SJCRH30 (cell line): Measurements from ENCODE around the gene TRPC3. TPM values are rescaled to one million over a fixed set of nuclear protein-coding genes. Genes with fewer than 3 reads are reported as not detected.

Experiments used
- DNase-seq, 2 experiments: peaks; one replicate each; pipeline ENCODE4 v3.0.0-alpha.2; 2015 to 2020
- H3K27ac ChIP-seq: fragments of 250-450 bp; sonication (Bioruptor Pico); 2 replicates; pipeline ENCODE4 v1.5.1; 2020; ENCODE audit warnings: mild to moderate bottlenecking, moderate library complexity
- H3K27me3 ChIP-seq: fragments of 250-450 bp; sonication (Bioruptor Pico); 2 replicates; pipeline ENCODE4 v1.5.1; 2020; ENCODE audit warnings: mild to moderate bottlenecking, moderate library complexity
- H3K36me3 ChIP-seq: fragments of 250-450 bp; sonication (Bioruptor Pico); 2 replicates; pipeline ENCODE4 v1.5.1; 2020; ENCODE audit warnings: mild to moderate bottlenecking, moderate library complexity
- H3K4me1 ChIP-seq: fragments of 250-450 bp; sonication (Bioruptor Pico); 2 replicates; pipeline ENCODE4 v1.5.1; 2020; ENCODE audit warnings: mild to moderate bottlenecking, moderate library complexity
- H3K4me3 ChIP-seq: fragments of 250-450 bp; sonication (Bioruptor Pico); 2 replicates; pipeline ENCODE4 v1.5.1; 2020; ENCODE audit warnings: mild to moderate bottlenecking, moderate library complexity
- H3K9me3 ChIP-seq: fragments of 250-450 bp; sonication (Bioruptor Pico); replicated peaks from 2 replicates; pipeline ENCODE4 v1.5.1; 2020; ENCODE audit warnings: mild to moderate bottlenecking, moderate library complexity
- total RNA-seq: library from RNA; depleted of rRNA; stranded (reverse); fragments of >200 nt; shearing (Covaris generic); gene quantifications from 2 replicates; pipeline ENCODE4 v1.2.3, GENCODE V29; 2014; rRNA removed

Gene TRPC3
- total RNA-seq, 1 experiment from 2014 or later: 0.89 TPM

GRCh38 chr4:121875652-121876051 lies 76.2 kb downstream of the TRPC3 start:
- H3K4me3 ChIP-seq: no peak overlapping the region
- H3K9me3 ChIP-seq: no peaks in the 10 kb centered on the region
- H3K27me3 ChIP-seq: no peaks in the 10 kb centered on the region
- no peak overlapping the region for H3K27ac ChIP-seq
- H3K36me3 ChIP-seq: no peaks in the 10 kb centered on the region; the same call in 1 of the 2 replicates
- peaks cover 7% of the 10 kb centered on the region; the same call in 1 of the 2 replicates for H3K4me1 ChIP-seq
- DNase-seq: no peak

DNA sequence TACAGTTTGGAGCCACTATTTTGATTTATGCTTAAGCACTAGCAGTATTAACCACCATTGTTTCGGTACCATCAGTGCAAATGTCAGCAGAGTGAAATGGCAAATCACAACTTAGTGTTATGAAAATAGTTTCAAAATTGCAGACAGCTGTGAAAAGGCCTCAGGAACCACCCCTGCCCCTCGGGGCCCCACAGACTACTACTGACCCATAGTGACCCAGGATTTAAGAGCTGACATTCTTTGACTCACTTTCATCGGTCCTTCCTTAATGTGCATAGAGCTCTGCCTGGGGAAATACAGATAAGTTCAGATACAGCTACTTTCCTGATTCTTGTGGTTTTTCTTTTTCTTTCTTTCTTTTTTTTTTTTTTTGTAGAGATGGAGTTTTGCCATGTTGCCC lies 78.3 kb downstream of the TRPC3 start:
- DNase-seq: peak; percentile 10 to 26
- H3K27me3 ChIP-seq: no peaks in the 10 kb centered on the region
- H3K9me3 ChIP-seq: no peaks in the 10 kb centered on the region
- H3K4me1 ChIP-seq: peaks cover 7% of the 10 kb centered on the region; the same call in 1 of the 2 replicates
- no peak overlapping the region for H3K27ac ChIP-seq
- H3K36me3 ChIP-seq: no peaks in the 10 kb centered on the region
- H3K4me3 ChIP-seq: no peak overlapping the region

DNA sequence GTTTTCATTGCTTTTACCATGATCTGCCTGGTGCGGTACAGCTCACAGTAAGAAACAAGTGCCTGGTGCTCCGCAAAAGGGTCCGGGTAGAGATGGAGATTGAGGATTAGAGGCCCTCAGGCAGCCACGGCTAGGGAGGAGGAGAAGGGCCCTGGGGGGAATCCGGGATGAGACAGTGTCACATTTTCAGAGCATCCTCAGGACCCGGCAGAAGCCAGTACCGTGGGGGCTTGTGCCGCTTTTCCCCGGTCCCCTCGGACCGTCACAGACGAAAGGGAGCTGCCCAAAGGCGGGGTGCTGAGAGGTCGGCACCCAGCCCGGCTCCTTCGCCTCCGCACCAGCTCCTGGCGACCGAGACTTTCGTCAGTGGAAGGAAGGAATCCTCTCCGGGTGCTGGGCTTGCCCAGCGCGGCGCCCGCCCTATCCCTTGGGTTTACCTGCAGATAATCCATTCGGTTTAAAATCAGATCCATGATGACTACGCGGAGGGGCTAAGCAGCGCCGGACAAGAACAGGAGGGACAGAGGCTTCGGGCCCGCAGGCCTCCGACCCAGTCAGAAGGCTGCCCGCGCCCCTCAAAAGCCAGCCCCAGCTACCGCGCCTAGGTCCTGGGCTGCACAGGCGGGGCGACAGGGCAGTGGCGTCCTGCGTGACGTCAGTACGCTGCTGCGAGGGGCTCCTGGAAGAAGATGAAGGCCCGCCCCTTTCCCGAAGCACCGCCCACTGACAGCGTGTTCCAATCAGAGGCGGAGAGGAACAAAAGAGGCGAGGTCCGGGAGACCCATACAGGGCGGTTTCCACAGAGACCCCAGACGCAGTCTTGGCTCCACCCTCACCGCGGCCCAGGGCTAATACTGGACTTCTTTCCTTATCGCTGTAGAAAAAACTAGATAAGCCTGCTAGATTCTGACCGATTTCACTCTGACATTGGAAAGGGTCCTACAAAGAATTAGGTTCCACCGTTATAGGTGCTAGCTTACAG lies 81.7 kb downstream of the TRPC3 start, which contains the start of gene BBS7:
Gene BBS7 (minus strand): TSS at position 634 of the 982 bp plus-strand sequence. CDS start 161 bp downstream, at position 473.
- Histone ChIP-seq H3K36me3 (peaks cover 17% of the 10 kb centered on the region), H3K4me1 (peaks cover 7% of the 10 kb centered on the region; the same call in 1 of the 2 replicates), H3K9me3 (no peaks in the 10 kb centered on the region), H3K27ac (peak within 1 kb of the TSS; percentile 18; the same call in 1 of the 2 replicates), H3K27me3 (no peaks in the 10 kb centered on the region), H3K4me3 (peak within 1 kb of the TSS; percentile 76)
- DNase-seq: peak; percentile 99

GRCh38 chr4:121863799-121864198 lies 88.1 kb downstream of the TRPC3 start:
- Histone ChIP-seq H3K36me3 (peaks cover 34% of the 10 kb centered on the region), H3K9me3 (no peaks in the 10 kb centered on the region), H3K4me3 (no peak overlapping the region), H3K27me3 (no peaks in the 10 kb centered on the region), H3K27ac (no peak overlapping the region), H3K4me1 (no peaks in the 10 kb centered on the region)
- DNase-seq: no peak

DNA sequence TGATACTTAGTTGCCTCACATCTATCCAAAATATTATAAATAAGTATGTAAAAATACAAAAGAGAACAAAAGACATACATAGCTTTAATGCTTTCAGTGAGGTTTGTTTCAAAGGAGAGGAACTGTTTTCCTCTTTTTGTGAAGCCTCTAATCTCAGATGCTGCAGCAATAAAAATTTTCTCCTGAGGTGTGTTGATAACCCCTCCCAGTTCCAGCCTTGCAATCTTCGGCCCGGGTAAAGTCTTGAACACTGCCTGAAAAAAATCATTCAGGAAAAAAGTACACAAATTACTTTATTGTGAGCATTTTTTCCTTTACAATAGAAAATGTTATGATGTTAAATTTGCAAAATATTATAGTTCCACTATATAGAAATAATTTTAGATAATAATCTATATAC lies 90.4 kb downstream of the TRPC3 start:
- peaks cover 38% of the 10 kb centered on the region for H3K36me3 ChIP-seq
- no peak overlapping the region for H3K27ac ChIP-seq
- no peak overlapping the region for H3K4me3 ChIP-seq
- H3K4me1 ChIP-seq: no peaks in the 10 kb centered on the region
- H3K9me3 ChIP-seq: no peaks in the 10 kb centered on the region
- DNase-seq: no peak
- no peaks in the 10 kb centered on the region for H3K27me3 ChIP-seq

DNA sequence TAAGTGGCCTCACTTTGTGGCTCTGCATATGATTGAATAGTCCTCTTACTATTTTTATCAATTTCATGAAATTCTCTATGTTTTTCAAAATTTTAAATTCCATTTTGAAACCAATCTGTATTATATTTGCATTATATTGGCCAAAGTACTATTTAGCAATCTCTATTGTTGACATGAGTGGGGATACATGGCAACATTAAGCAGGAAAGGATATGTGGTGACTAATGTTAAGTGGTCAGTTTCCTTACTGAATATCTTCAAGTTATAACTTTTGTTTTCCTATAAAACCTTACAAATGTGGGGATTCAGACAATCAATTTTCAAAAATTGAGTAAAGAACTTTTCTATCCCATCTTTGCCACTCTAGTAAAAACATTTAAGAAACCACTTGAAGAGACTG lies 91.7 kb downstream of the TRPC3 start:
- no peak for DNase-seq
- Histone ChIP-seq H3K4me3 (no peak overlapping the region), H3K27ac (no peak overlapping the region), H3K36me3 (peaks cover 35% of the 10 kb centered on the region), H3K9me3 (no peaks in the 10 kb centered on the region), H3K27me3 (no peaks in the 10 kb centered on the region), H3K4me1 (no peaks in the 10 kb centered on the region)

DNA sequence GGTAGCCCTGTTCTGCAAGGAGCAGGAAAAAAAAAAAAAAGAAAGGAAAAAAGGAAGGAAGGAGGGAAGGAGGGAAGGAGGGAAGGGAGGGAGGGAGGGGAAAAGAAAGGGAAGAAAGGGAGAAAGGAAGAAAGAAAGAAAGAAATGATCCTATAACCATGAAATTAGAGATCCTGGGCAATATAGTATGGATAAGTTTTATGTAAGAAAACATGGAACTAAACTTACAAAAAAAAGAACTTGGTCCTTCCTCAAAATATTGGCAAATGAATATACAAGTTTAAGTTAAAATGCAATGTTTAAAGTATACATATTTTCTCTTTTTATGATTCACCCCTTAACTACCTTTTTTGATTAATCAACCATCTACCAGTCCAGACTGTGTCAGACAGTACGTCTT lies 100.5 kb downstream of the TRPC3 start:
- DNase-seq: no peak
- Histone ChIP-seq H3K27ac (no peak overlapping the region), H3K4me1 (no peaks in the 10 kb centered on the region), H3K27me3 (no peaks in the 10 kb centered on the region), H3K9me3 (no peaks in the 10 kb centered on the region), H3K4me3 (no peak overlapping the region), H3K36me3 (peaks cover 17% of the 10 kb centered on the region)

DNA sequence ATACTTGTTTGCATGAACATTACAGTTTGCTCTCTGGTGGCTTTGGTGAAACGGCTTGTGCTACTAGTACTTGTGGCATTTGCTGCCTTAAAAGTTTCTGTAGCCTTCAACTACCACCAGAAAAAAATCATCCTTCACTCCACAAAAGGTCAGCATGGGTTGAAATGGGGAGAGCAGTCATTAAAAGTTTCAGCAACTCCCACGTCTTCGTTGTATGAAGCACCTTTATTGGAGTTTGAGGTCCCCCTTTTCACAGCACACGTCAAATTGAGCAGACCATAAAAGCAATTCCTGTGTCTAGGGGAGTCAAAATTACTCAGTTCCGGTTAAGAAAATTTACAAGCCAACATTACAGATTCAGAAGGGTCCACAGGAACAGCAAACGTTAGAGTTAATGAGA lies 105.2 kb downstream of the TRPC3 start:
- Histone ChIP-seq H3K27me3 (no peaks in the 10 kb centered on the region), H3K36me3 (peaks cover 25% of the 10 kb centered on the region), H3K9me3 (no peaks in the 10 kb centered on the region), H3K4me3 (no peak overlapping the region), H3K4me1 (no peaks in the 10 kb centered on the region), H3K27ac (no peak overlapping the region)
- DNase-seq: no peak

DNA sequence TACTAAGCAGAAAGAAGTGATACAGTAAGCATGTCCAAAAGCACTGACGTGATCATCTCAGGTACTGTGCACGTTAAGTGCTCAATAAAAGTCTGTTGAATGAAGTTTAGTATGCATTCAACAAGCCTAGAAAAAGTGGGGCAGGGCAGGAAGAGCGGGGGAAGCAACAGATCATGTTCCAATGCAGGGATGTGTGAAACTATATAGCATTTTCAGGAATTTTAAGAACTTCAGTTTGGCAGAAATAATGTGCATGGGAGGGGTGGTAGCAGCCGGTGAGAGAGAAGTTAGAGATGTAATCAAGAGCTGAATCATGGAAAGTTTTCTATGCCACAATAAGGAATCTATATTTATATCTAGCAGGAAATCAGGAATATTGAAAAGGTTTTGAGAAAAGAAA lies 109.0 kb downstream of the TRPC3 start:
- H3K9me3 ChIP-seq: no peaks in the 10 kb centered on the region
- no peak overlapping the region for H3K27ac ChIP-seq
- DNase-seq: no peak
- no peak overlapping the region for H3K4me3 ChIP-seq
- H3K4me1 ChIP-seq: no peaks in the 10 kb centered on the region
- peaks cover 28% of the 10 kb centered on the region for H3K36me3 ChIP-seq
- no peaks in the 10 kb centered on the region for H3K27me3 ChIP-seq

DNA sequence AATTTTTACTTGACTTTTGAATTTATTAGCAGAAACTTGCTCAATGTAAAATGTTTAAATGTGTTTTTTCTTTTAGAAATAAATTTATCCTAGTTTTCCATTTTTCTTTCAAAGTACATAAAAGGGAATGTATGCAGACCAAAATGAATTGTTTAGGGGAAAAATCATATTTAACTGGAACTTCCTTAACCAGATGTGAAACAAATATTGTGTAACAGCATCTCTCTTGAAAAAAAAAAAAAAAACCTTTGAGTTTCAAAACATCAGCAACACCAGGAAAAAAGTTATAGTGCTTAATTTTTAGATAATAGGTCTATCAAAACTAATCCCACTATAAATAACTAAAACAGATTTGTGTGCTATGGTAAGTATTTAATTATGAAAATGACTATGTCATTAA lies 113.7 kb downstream of the TRPC3 start:
- Histone ChIP-seq H3K4me1 (no peaks in the 10 kb centered on the region), H3K27ac (no peak overlapping the region), H3K27me3 (no peaks in the 10 kb centered on the region), H3K9me3 (no peaks in the 10 kb centered on the region), H3K36me3 (peaks cover 22% of the 10 kb centered on the region; the same call in 1 of the 2 replicates), H3K4me3 (no peak overlapping the region)
- no peak for DNase-seq

DNA sequence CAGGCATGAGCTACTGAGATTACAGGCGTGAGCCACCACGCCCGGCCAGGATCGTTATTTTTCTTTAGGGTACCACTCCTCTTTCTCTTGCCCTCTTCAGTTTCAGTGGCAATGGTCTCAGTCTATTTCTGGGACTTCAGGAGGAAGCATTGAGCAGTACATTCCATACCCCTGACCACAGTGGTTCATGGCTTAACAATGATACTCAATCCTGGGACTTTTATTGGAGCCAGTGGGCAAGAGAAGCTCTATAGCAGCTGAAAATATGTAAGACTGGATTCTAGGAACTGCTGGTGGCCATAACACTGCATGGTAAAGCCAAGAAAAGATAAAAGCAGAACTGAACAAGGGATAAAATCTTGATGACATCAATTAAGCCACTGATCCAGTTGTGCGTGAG lies 122.3 kb downstream of the TRPC3 start:
- H3K36me3 ChIP-seq: peaks cover 11% of the 10 kb centered on the region
- H3K9me3 ChIP-seq: no peaks in the 10 kb centered on the region
- no peaks in the 10 kb centered on the region for H3K4me1 ChIP-seq
- no peak for DNase-seq
- no peaks in the 10 kb centered on the region for H3K27me3 ChIP-seq
- H3K27ac ChIP-seq: no peak overlapping the region
- no peak overlapping the region for H3K4me3 ChIP-seq

Other genes with a start within 250 kb of the TRPC3 start
- 0.08 TPM in 1 of 2 replicates, not detected in the other for gene SMIM43, start 186.9 kb downstream of the TRPC3 start, total RNA-seq
- gene EXOSC9, start 150.7 kb downstream of the TRPC3 start, total RNA-seq: 92.7 and 115 TPM in 2 replicates
- 226 TPM in 2 replicates for gene CCNA2, start 128.2 kb downstream of the TRPC3 start, total RNA-seq
- 19.8 and 22.3 TPM in 2 replicates for gene BBS7, start 81.6 kb downstream of the TRPC3 start, total RNA-seq
- 39.0 and 46.9 TPM in 2 replicates for gene BLTP1, start 200.3 kb upstream of the TRPC3 start, total RNA-seq